K562 (cell line): ENCODE results near the gene L3MBTL3. TPM values are rescaled to one million over a fixed set of nuclear protein-coding genes. Genes with fewer than 3 reads are reported as not detected.

Experiments
- ATAC-seq: fragments of 200-7000 bp; cut with Tn5 transposase; 3 replicates; pipeline ENCODE4 v1.9.1; 2020; ENCODE audit warnings: moderate library complexity
- BruUV-seq: library from RNA; stranded (reverse); fragments of 400-500 nt; replicated peaks from 2 replicates; lab custom pipeline; 2021; lab: Mats Ljungman, UMichigan
- CTCF ChIA-PET: fragments of 300-600 bp; formaldehyde crosslinking; extraction: SDS; loops from one replicate; lab custom pipeline; 2021; ENCODE audit warnings: low intra/inter-chr PET ratio; lab: Yijun Ruan, JAX
- POLR2A ChIA-PET: fragments of 300-600, 350-650 bp; sonication (Branson Sonifier 250); formaldehyde crosslinking; extraction: SDS; loops from one replicate; lab custom pipeline; 2021; ENCODE audit warnings: antibody characterized with exemption, inconsistent platforms; lab: Yijun Ruan, JAX
- DNase-seq, 4 experiments: peaks; one replicate each; pipeline versions ENCODE4 v3.0.0 to v3.0.0-alpha.2; 2011 to 2018; ENCODE audit warnings: low spot score in 3 of 4, mixed read lengths in 3 of 4; ENCODE audit errors: extremely low read depth in 1 of 4
- FAIRE-seq: peaks from 2 replicates; lab custom pipeline; 2011; peaks lifted over from hg19 to GRCh38; lab: Jason Lieb, UNC
- H2AFZ ChIP-seq: 2 replicates; pipeline ENCODE4 v1.6.0; 2011; ENCODE audit warnings: low read depth, low read length, control low read depth, inconsistent platforms
- H3K27ac ChIP-seq: fragments of 200-600 bp; 3 replicates; pipeline ENCODE4 v1.8.0; 2011; ENCODE audit warnings: low read depth, mild to moderate bottlenecking, control low read depth, inconsistent platforms, low read length, moderate library complexity, mixed read lengths; ENCODE audit errors: extremely low read depth
- H3K27me3 ChIP-seq, 2 experiments: fragments of 300-600 bp in 1 of 2; 2 replicates in 1 of 2; 3 replicates in 1 of 2; pipeline versions ENCODE4 v1.6.0 to v1.8.0; 2011; ENCODE audit warnings: inconsistent platforms in 2 of 2, low read length in 2 of 2, mild to moderate bottlenecking in 1 of 2, mixed read lengths in 1 of 2, moderate library complexity in 1 of 2; ENCODE audit not compliant: control insufficient read depth in 2 of 2, insufficient read depth in 2 of 2
- H3K36me3 ChIP-seq: fragments of 300-600 bp; 3 replicates; pipeline ENCODE4 v1.8.0; 2011; ENCODE audit warnings: mild to moderate bottlenecking, low read length, inconsistent platforms; ENCODE audit not compliant: control insufficient read depth, insufficient read depth
- H3K4me1 ChIP-seq, 2 experiments: fragments of 200-600 bp in 1 of 2; replicated peaks in 1 of 2; 2 replicates in 1 of 2; 3 replicates in 1 of 2; pipeline versions ENCODE4 v1.5.1 to v1.8.0; 2011; ENCODE audit warnings: inconsistent platforms in 2 of 2, low read length in 2 of 2, mild to moderate bottlenecking in 1 of 2, mixed read lengths in 1 of 2, moderate library complexity in 1 of 2; ENCODE audit not compliant: control insufficient read depth in 2 of 2, insufficient read depth in 2 of 2
- H3K4me2 ChIP-seq: 2 replicates; pipeline ENCODE4 v1.6.1; 2011; ENCODE audit warnings: low read length, control low read depth, inconsistent platforms, mixed read lengths; ENCODE audit not compliant: insufficient read depth
- H3K4me3 ChIP-seq: fragments of 200-600 bp; sonication (generic), shearing (Covaris generic); 2 replicates; pipeline ENCODE4 v1.5.1; 2016; ENCODE audit warnings: control low read depth, inconsistent platforms
- H3K79me2 ChIP-seq: fragments of 200-600 bp; 3 replicates; pipeline ENCODE4 v1.8.0; 2011; ENCODE audit warnings: low read length, inconsistent platforms; ENCODE audit not compliant: control insufficient read depth, insufficient read depth
- H3K9ac ChIP-seq, 2 experiments: 2 replicates each; pipeline versions ENCODE4 v1.6.0 to v1.6.1; 2011; ENCODE audit warnings: low read depth in 2 of 2, low read length in 2 of 2, control low read depth in 1 of 2, inconsistent platforms in 1 of 2, mild to moderate bottlenecking in 1 of 2, mixed read lengths in 1 of 2; ENCODE audit not compliant: insufficient read depth in 1 of 2
- H3K9me1 ChIP-seq: one replicate; pipeline ENCODE4 v1.6.0; 2011; ENCODE audit warnings: inconsistent platforms, mild to moderate bottlenecking, low read length, moderate library complexity; ENCODE audit not compliant: control insufficient read depth, insufficient read depth
- H3K9me3 ChIP-seq: replicated peaks from 2 replicates; pipeline ENCODE4 v1.5.1; 2011; ENCODE audit warnings: low read depth, low read length, inconsistent platforms; ENCODE audit not compliant: control insufficient read depth, insufficient read depth
- H4K20me1 ChIP-seq: replicated peaks from 2 replicates; pipeline ENCODE4 v1.6.1; 2011; ENCODE audit warnings: low read length, inconsistent platforms, mixed read lengths; ENCODE audit not compliant: control insufficient read depth, insufficient read depth
- CTCF ChIP-seq, 3 experiments: IDR thresholded peaks in 2 of 3; conservative IDR thresholded peaks in 1 of 3; 2 replicates each; pipeline ENCODE4 v1.5.1; 2011 to 2012; ENCODE audit warnings: low read length in 3 of 3, mild to moderate bottlenecking in 3 of 3, control low read depth in 2 of 3, improper control_type of control experiment in 1 of 3, inconsistent platforms in 1 of 3, low read depth in 1 of 3, mixed read lengths in 1 of 3, moderate library complexity in 1 of 3; ENCODE audit not compliant: insufficient read depth in 2 of 3
- PHB2 ChIP-seq: fragments of 450-650 bp; IDR thresholded peaks from 2 replicates; pipeline ENCODE4 v1.6.1; 2017; ENCODE audit warnings: low read depth
- RAD21 ChIP-seq, 2 experiments: fragments of 250-450 bp in 1 of 2; fragments of 450-650 bp in 1 of 2; sonication (Bioruptor Pico) in 1 of 2; formaldehyde crosslinking in 1 of 2; IDR thresholded peaks in 1 of 2; conservative IDR thresholded peaks in 1 of 2; 2 replicates each; pipeline versions ENCODE4 v1.4.0 to v1.8.0; 2020 to 2022; ENCODE audit warnings: mild to moderate bottlenecking in 2 of 2, moderate library complexity in 1 of 2
- REST ChIP-seq, 2 experiments: fragments of 450-650 bp; formaldehyde crosslinking in 1 of 2; IDR thresholded peaks; 2 replicates each; pipeline versions ENCODE4 v1.4.0 to v1.6.1; 2014 to 2020; ENCODE audit warnings: mild to moderate bottlenecking in 2 of 2, borderline replicate concordance in 1 of 2, low read depth in 1 of 2
- WGBS: fragments of 100-300 bp; shearing (Covaris generic); methylation state at CpG from one replicate; pipeline ENCODE4 v1.1.6; 2016; ENCODE audit warnings: low coverage, mixed read lengths; ENCODE audit not compliant: insufficient coverage; ENCODE audit errors: missing lambda C conversion rate; 5-methylcytosine and 5-hydroxymethylcytosine counted together
- in situ Hi-C: fragments of 300-500 bp; cut with MboI; formaldehyde crosslinking; loops from 4 replicates; pipeline ENCODE4 v1.15.0; 2018; ENCODE audit warnings: inconsistent platforms, mixed read lengths
- intact Hi-C: fragments of 100-400 bp; cut with micrococcal nuclease; formaldehyde crosslinking; loops from 2 replicates; pipeline ENCODE4 v1.14.2; 2022
- polyA plus RNA-seq, 8 experiments: library from polyadenylated mRNA; depleted of rRNA in 4 of 8; stranded (reverse) in 5 of 8; unstranded in 3 of 8; fragments of >200 nt; fragmentation: Nextera tagmentation in 2 of 8; fragmentation: Illumina TruSeq in 1 of 8; extraction: Ambion mirVana in 2 of 8; extraction: Trizol in 1 of 8; gene quantifications; 2 replicates each; pipeline versions ENCODE4 v1.2.1 to v1.2.3, GENCODE V29; 2011 to 2014; ENCODE audit warnings: inconsistent platforms in 1 of 8, missing spikeins in 1 of 8
- total RNA-seq, 7 experiments: library from RNA; depleted of rRNA in 6 of 7; stranded (reverse); fragments of >200 nt in 6 of 7; fragmentation: Illumina TruSeq in 2 of 7; extraction: Trizol in 2 of 7; gene quantifications; 2 replicates each; pipeline versions ENCODE4 v1.2.1 to v1.2.3, GENCODE V29; 2011 to 2021; ENCODE audit warnings: low replicate concordance in 1 of 7

L3MBTL3 gene
- total and polyA plus RNA-seq, 9 of the 15 experiments (the other 6 are each of a cell fraction or from before 2014, with no cell fraction given) = 0.83 to 6.9 (median 5.4) TPM

- Histone ChIP-seq H3K27ac (no peak overlapping the region), H3K4me3 (no peak overlapping the region), H3K4me2 (no peak overlapping the region), H3K9ac (no peak overlapping the region), H3K9me3 (no peaks in the 10 kb centered on the region), H2AFZ (no peak overlapping the region), H3K4me1 (no peaks in the 10 kb centered on the region), H4K20me1 (no peaks in the 10 kb centered on the region), H3K27me3 (0 out of 5 replicates have a peak, but pooled peaks cover 2 to 4% of the 10 kb centered on the region in 2 experiments), H3K9me1 (no peaks in the 10 kb centered on the region), H3K79me2 (no peaks in the 10 kb centered on the region), H3K36me3 (no peaks in the 10 kb centered on the region)
- in situ Hi-C loops (no loop called here), intact Hi-C loops (loop anchor here (2.0 kb wide), 1 partner anchor 89 kb away; no protein-coding TSS in a partner anchor)
- no peak for ATAC-seq
- CTCF ChIA-PET = interaction anchor here (1.1 to 1.2 kb wide), 2 partner anchors 87 to 384 kb away, joined by 3 to 4 read pairs; no protein-coding TSS in a partner anchor
- TF ChIP-seq PHB2 (no peak), REST (IDR thresholded peaks at IDR 0.05; ENCODE audit: borderline replicate concordance) (peak; percentile 22; the same call in 1 of the 2 replicates), REST (CRISPR knock-in tag; IDR thresholded peaks at IDR 0.05; ENCODE audit: low read depth) (no peak), CTCF (IDR thresholded peaks at IDR 0.05 in 2 of 3, conservative IDR thresholded peaks at IDR 0.05 in 1 of 3; ENCODE audit: insufficient read depth in 2 of 3, low read depth in 1 of 3, low read length in 3 of 3) (peak in 2 of 3 experiments; percentile 15 to 36; a peak in 3 of 6 replicates), RAD21 (CRISPR knock-in tag; conservative IDR thresholded peaks at IDR 0.05 in 1 of 2, IDR thresholded peaks at IDR 0.05 in 1 of 2) (peak; percentile 28 to 59; a peak in 3 of 4 replicates)
- DNase-seq = peak in 1 of 4 experiments; percentile 15
- POLR2A ChIA-PET = interaction anchor here (1.2 kb wide), 1 partner anchor 11 kb away, joined by 5 read pairs; no protein-coding TSS in a partner anchor
- FAIRE-seq = no peak
- 0% methylated on average over 2 of the region's 2 CpGs for WGBS
- BruUV-seq = no TSS peak
These were observed 36.8 kb upstream of the L3MBTL3 start for GRCh38 chr6:129981598-129981997.
